PFSK-1 (cell line): ENCODE data around the gene SLC12A9.

Experiments used
- FOXP2 ChIP-seq: optimal IDR thresholded peaks from 2 replicates; pipeline ENCODE3; 2011; ENCODE audit warnings: borderline replicate concordance, control low read depth, inconsistent platforms; ENCODE audit not compliant: insufficient read depth; ENCODE audit errors: extremely low read length, extremely low read depth
- POLR2AphosphoS5 ChIP-seq: IDR thresholded peaks from 2 replicates; pipeline ENCODE4 v1.6.1; 2012; ENCODE audit warnings: low read depth, mild to moderate bottlenecking, control low read depth, low read length, moderate library complexity
- SIN3A ChIP-seq: IDR thresholded peaks from 2 replicates; pipeline ENCODE4 v1.6.1; 2012; ENCODE audit warnings: mild to moderate bottlenecking, low read length, moderate library complexity, borderline replicate concordance; ENCODE audit not compliant: insufficient read depth
- TAF1 ChIP-seq: IDR thresholded peaks from 2 replicates; pipeline ENCODE4 v1.6.1; 2012; ENCODE audit warnings: low read length, control low read depth, borderline replicate concordance; ENCODE audit not compliant: insufficient read depth
- TF ChIP-seq, protein P1 (sequence below), 2 experiments: IDR thresholded peaks; 2 replicates each; pipeline versions ENCODE4 v1.6.1 to v1.8.0; 2011 to 2012; ENCODE audit warnings: low read depth in 2 of 2, low read length in 2 of 2, control low read depth in 1 of 2, inconsistent platforms in 1 of 2, mild to moderate bottlenecking in 1 of 2, moderate library complexity in 1 of 2; ENCODE audit not compliant: insufficient read depth in 1 of 2

DNA sequence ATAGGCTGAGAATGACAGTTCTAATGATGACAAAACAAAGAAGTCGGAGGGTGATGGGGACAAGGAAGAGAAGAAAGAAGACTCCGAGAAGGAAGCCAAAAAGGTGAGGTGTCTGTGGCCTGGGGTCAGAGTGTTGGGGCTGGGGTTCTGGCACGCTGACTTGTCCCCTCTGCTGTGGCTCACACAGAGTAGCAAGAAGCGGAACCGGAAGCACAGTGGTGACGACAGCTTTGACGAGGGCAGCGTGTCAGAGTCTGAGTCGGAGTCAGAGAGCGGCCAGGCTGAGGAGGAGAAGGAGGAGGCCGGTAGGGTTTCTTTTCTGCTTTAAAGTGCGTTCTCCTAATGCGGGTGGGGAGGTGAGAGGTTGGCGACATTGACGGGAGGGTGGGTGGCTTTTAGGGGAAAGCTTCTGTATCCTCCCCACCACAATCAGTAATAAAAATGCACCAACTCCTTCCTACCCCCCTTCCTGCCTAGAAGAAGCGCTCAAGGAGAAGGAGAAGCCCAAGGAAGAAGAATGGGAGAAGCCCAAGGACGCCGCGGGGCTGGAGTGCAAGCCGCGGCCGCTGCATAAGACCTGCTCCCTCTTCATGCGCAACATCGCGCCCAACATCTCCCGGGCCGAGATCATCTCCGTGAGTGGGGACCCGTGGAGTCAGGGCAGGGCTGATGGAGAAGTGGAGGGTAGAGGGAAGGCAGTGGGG lies 32.4 kb downstream of the SLC12A9 start:
- TF ChIP-seq POLR2AphosphoS5 (no peak), TAF1 (no peak), SIN3A (no peak), FOXP2 (no peak)
- TF ChIP-seq, protein P1, sequence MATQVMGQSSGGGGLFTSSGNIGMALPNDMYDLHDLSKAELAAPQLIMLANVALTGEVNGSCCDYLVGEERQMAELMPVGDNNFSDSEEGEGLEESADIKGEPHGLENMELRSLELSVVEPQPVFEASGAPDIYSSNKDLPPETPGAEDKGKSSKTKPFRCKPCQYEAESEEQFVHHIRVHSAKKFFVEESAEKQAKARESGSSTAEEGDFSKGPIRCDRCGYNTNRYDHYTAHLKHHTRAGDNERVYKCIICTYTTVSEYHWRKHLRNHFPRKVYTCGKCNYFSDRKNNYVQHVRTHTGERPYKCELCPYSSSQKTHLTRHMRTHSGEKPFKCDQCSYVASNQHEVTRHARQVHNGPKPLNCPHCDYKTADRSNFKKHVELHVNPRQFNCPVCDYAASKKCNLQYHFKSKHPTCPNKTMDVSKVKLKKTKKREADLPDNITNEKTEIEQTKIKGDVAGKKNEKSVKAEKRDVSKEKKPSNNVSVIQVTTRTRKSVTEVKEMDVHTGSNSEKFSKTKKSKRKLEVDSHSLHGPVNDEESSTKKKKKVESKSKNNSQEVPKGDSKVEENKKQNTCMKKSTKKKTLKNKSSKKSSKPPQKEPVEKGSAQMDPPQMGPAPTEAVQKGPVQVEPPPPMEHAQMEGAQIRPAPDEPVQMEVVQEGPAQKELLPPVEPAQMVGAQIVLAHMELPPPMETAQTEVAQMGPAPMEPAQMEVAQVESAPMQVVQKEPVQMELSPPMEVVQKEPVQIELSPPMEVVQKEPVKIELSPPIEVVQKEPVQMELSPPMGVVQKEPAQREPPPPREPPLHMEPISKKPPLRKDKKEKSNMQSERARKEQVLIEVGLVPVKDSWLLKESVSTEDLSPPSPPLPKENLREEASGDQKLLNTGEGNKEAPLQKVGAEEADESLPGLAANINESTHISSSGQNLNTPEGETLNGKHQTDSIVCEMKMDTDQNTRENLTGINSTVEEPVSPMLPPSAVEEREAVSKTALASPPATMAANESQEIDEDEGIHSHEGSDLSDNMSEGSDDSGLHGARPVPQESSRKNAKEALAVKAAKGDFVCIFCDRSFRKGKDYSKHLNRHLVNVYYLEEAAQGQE (IDR thresholded peaks at IDR 0.05; ENCODE audit: insufficient read depth in 1 of 2, low read depth in 2 of 2, low read length in 2 of 2), result no peak
